ENCODE measurements around the gene MIA. TPM values are rescaled to one million over a fixed set of nuclear protein-coding genes. Genes with fewer than 3 reads are reported as not detected.

The MIA gene
- total and polyA plus RNA-seq, 2 of the 8 experiments (the other 6 are each of a cell fraction or from before 2014, with no cell fraction given): not detected

GRCh38 chr19:40742886-40743285 lies 32.4 kb upstream of the MIA start:
- POLR2A ChIA-PET (ENCODE audit: partially characterized antibody): interaction anchor here (1.0 to 12.4 kb wide), 12 partner anchors 10 to 64 kb away, joined by 3 to 120 read pairs (median 7); partner anchors contain the start of genes ACTMAP, COQ8B, ITPKC and NUMBL
- H2BK15ac ChIP-seq (ENCODE audit: low read length): no peak overlapping the region
- H3K9ac ChIP-seq (replicated peaks in 1 of 4; ENCODE audit: extremely low read depth in 1 of 4, low read depth in 3 of 4, low read length in 3 of 4): no peak overlapping the region
- TF ChIP-seq KDM5A (IDR thresholded peaks at IDR 0.05; ENCODE audit: low read length) (no peak), KDM4A (IDR thresholded peaks at IDR 0.05; ENCODE audit: low read depth, low read length, severe bottlenecking) (no peak), CBX8 (IDR thresholded peaks at IDR 0.05; ENCODE audit: borderline replicate concordance, low read depth, low read length) (no peak), USF2 (IDR thresholded peaks at IDR 0.05; ENCODE audit: low read length) (no peak), CTBP2 (IDR thresholded peaks at IDR 0.05; ENCODE audit: borderline replicate concordance, insufficient read depth, insufficient read length, low read length) (no peak), JUN (IDR thresholded peaks at IDR 0.05; ENCODE audit: low read depth, low read length) (no peak), RNF2 (IDR thresholded peaks at IDR 0.05; ENCODE audit: borderline replicate concordance, low read depth, low read length, missing control alignments, poor library complexity, severe bottlenecking) (no peak), TAF7 (optimal IDR thresholded peaks at IDR 0.05; ENCODE audit: borderline replicate concordance, low read depth, low read length) (no peak), TBP (IDR thresholded peaks at IDR 0.05; ENCODE audit: low read depth, low read length) (no peak), TEAD4 (IDR thresholded peaks at IDR 0.05; ENCODE audit: low read depth, low read length) (no peak), POU5F1 (IDR thresholded peaks at IDR 0.05; ENCODE audit: low read depth, low read length) (no peak)

More at GRCh38 chr19:40742886-40743285, 32.4 kb upstream of the MIA start:
- peak overlapping the region; percentile 2; the same call in 1 of the 2 replicates for H4K8ac ChIP-seq (ENCODE audit: extremely low read depth, insufficient read depth, low read length)
- no peak overlapping the region for H3K27ac ChIP-seq (ENCODE audit: low read depth, low read length)
- no peak overlapping the region for H2BK12ac ChIP-seq (ENCODE audit: low read depth, low read length)
- no peak overlapping the region for H2BK5ac ChIP-seq (ENCODE audit: low read depth, low read length)
- H3K79me2 ChIP-seq (ENCODE audit: control insufficient read depth in 1 of 2, insufficient read depth in 2 of 2, low read length in 2 of 2): 0 out of 4 replicates have a peak, but pooled peaks cover 0 to 5% of the 10 kb centered on the region in 2 experiments
- no peak overlapping the region for H2AK5ac ChIP-seq (ENCODE audit: low read depth, low read length)
- H2BK20ac ChIP-seq (ENCODE audit: low read length): no peak overlapping the region
- H3K4me2 ChIP-seq (ENCODE audit: insufficient read depth in 1 of 2, low read depth in 2 of 2, low read length in 2 of 2): no peak overlapping the region
- CTCF ChIA-PET (ENCODE audit: partially characterized antibody): interaction anchor here (1.1 to 4.7 kb wide), 11 partner anchors 9 to 77 kb away, joined by 3 to 26 read pairs (median 7); no protein-coding TSS in a partner anchor
- no peaks in the 10 kb centered on the region for H3K27me3 ChIP-seq (replicated peaks in 1 of 4; ENCODE audit: control insufficient read depth in 3 of 4, extremely low read depth in 1 of 4, insufficient read depth in 3 of 4, low read length in 3 of 4)
- DNase-seq (ENCODE audit: low read depth in 1 of 2, low spot score in 2 of 2) (no peak), FAIRE-seq (no peak)
- no peak overlapping the region for H3K4ac ChIP-seq (replicated peaks; ENCODE audit: insufficient read length, low read depth, low read length)
- WGBS, 2 experiments (ENCODE audit: extremely low coverage in 1 of 2, insufficient coverage in 1 of 2, insufficient read length in 1 of 2, insufficient replicate concordance in 2 of 2, low coverage in 1 of 2, low lambda C conversion rate in 2 of 2, missing lambda C conversion rate in 1 of 2): 91% methylated on average over 12 of the region's 12 CpGs; no CpG with 5 or more reads in 1 of the 2 experiments
- no peak overlapping the region for H2AFZ ChIP-seq (ENCODE audit: low read length)
- H4K91ac ChIP-seq (replicated peaks; ENCODE audit: insufficient read length, low read length): no peak overlapping the region
- H3K23ac ChIP-seq (ENCODE audit: insufficient read length): no peak overlapping the region
- peaks cover 0 to 13% (median 3%) of the 10 kb centered on the region in 4 experiments; a peak in 4 of 7 replicates for H3K4me1 ChIP-seq (replicated peaks in 1 of 4; ENCODE audit: control insufficient read depth in 3 of 4, insufficient read depth in 4 of 4, low read length in 3 of 4)
- H3K23me2 ChIP-seq (ENCODE audit: low read depth, low read length): no peaks in the 10 kb centered on the region
- H3K18ac ChIP-seq (ENCODE audit: extremely low read depth, low read length): no peak overlapping the region
- no peak overlapping the region for H3K4me3 ChIP-seq (ENCODE audit: extremely low read depth in 1 of 4, insufficient read depth in 2 of 4, low read depth in 3 of 4, low read length in 4 of 4)
- H3K14ac ChIP-seq (ENCODE audit: insufficient read length): no peak overlapping the region
- no peaks in the 10 kb centered on the region for H3K9me3 ChIP-seq (ENCODE audit: insufficient read depth in 2 of 2, low read depth in 1 of 2, low read length in 1 of 2)
- H4K5ac ChIP-seq (ENCODE audit: insufficient read length, low read depth, low read length): no peak overlapping the region
- H2BK120ac ChIP-seq (replicated peaks; ENCODE audit: low read depth, low read length): no peak overlapping the region
- H3K36me3 ChIP-seq (ENCODE audit: control insufficient read depth in 2 of 4, insufficient read depth in 4 of 4, low read length in 3 of 4): peaks cover 0 to 13% (median 1%) of the 10 kb centered on the region in 4 experiments; a peak in 3 of 8 replicates
- H3K79me1 ChIP-seq (ENCODE audit: low read depth, low read length): no peaks in the 10 kb centered on the region
- H3K56ac ChIP-seq (replicated peaks; ENCODE audit: insufficient read length, low read depth, low read length): no peak overlapping the region
- H4K20me1 ChIP-seq (replicated peaks in 1 of 2; ENCODE audit: control insufficient read depth in 1 of 2, insufficient read depth in 2 of 2, low read length in 2 of 2): peaks cover 0 to 8% of the 10 kb centered on the region in 2 experiments

Data from H1 (cell line).